K562 (cell line): ENCODE results near the gene ARHGEF7. TPM values are rescaled to one million over a fixed set of nuclear protein-coding genes. Genes with fewer than 3 reads are reported as not detected.

Experiments
- ATAC-seq: fragments of 200-7000 bp; cut with Tn5 transposase; 3 replicates; pipeline ENCODE4 v1.9.1; 2020; ENCODE audit warnings: moderate library complexity
- BruUV-seq: library from RNA; stranded (reverse); fragments of 400-500 nt; replicated peaks from 2 replicates; lab custom pipeline; 2021; lab: Mats Ljungman, UMichigan
- CTCF ChIA-PET: fragments of 300-600 bp; formaldehyde crosslinking; extraction: SDS; loops from one replicate; lab custom pipeline; 2021; ENCODE audit warnings: low intra/inter-chr PET ratio; lab: Yijun Ruan, JAX
- POLR2A ChIA-PET: fragments of 300-600, 350-650 bp; sonication (Branson Sonifier 250); formaldehyde crosslinking; extraction: SDS; loops from one replicate; lab custom pipeline; 2021; ENCODE audit warnings: antibody characterized with exemption, inconsistent platforms; lab: Yijun Ruan, JAX
- DNase-seq, 4 experiments: peaks; one replicate each; pipeline versions ENCODE4 v3.0.0 to v3.0.0-alpha.2; 2011 to 2018; ENCODE audit warnings: low spot score in 3 of 4, mixed read lengths in 3 of 4; ENCODE audit errors: extremely low read depth in 1 of 4
- FAIRE-seq: peaks from 2 replicates; lab custom pipeline; 2011; peaks lifted over from hg19 to GRCh38; lab: Jason Lieb, UNC
- H2AFZ ChIP-seq: 2 replicates; pipeline ENCODE4 v1.6.0; 2011; ENCODE audit warnings: low read depth, low read length, control low read depth, inconsistent platforms
- H3K27ac ChIP-seq: fragments of 200-600 bp; 3 replicates; pipeline ENCODE4 v1.8.0; 2011; ENCODE audit warnings: low read depth, mild to moderate bottlenecking, control low read depth, inconsistent platforms, low read length, moderate library complexity, mixed read lengths; ENCODE audit errors: extremely low read depth
- H3K27me3 ChIP-seq, 2 experiments: fragments of 300-600 bp in 1 of 2; 2 replicates in 1 of 2; 3 replicates in 1 of 2; pipeline versions ENCODE4 v1.6.0 to v1.8.0; 2011; ENCODE audit warnings: inconsistent platforms in 2 of 2, low read length in 2 of 2, mild to moderate bottlenecking in 1 of 2, mixed read lengths in 1 of 2, moderate library complexity in 1 of 2; ENCODE audit not compliant: control insufficient read depth in 2 of 2, insufficient read depth in 2 of 2
- H3K36me3 ChIP-seq: fragments of 300-600 bp; 3 replicates; pipeline ENCODE4 v1.8.0; 2011; ENCODE audit warnings: mild to moderate bottlenecking, low read length, inconsistent platforms; ENCODE audit not compliant: control insufficient read depth, insufficient read depth
- H3K4me1 ChIP-seq, 2 experiments: fragments of 200-600 bp in 1 of 2; replicated peaks in 1 of 2; 2 replicates in 1 of 2; 3 replicates in 1 of 2; pipeline versions ENCODE4 v1.5.1 to v1.8.0; 2011; ENCODE audit warnings: inconsistent platforms in 2 of 2, low read length in 2 of 2, mild to moderate bottlenecking in 1 of 2, mixed read lengths in 1 of 2, moderate library complexity in 1 of 2; ENCODE audit not compliant: control insufficient read depth in 2 of 2, insufficient read depth in 2 of 2
- H3K4me2 ChIP-seq: 2 replicates; pipeline ENCODE4 v1.6.1; 2011; ENCODE audit warnings: low read length, control low read depth, inconsistent platforms, mixed read lengths; ENCODE audit not compliant: insufficient read depth
- H3K4me3 ChIP-seq: fragments of 200-600 bp; sonication (generic), shearing (Covaris generic); 2 replicates; pipeline ENCODE4 v1.5.1; 2016; ENCODE audit warnings: control low read depth, inconsistent platforms
- H3K79me2 ChIP-seq: fragments of 200-600 bp; 3 replicates; pipeline ENCODE4 v1.8.0; 2011; ENCODE audit warnings: low read length, inconsistent platforms; ENCODE audit not compliant: control insufficient read depth, insufficient read depth
- H3K9ac ChIP-seq, 2 experiments: 2 replicates each; pipeline versions ENCODE4 v1.6.0 to v1.6.1; 2011; ENCODE audit warnings: low read depth in 2 of 2, low read length in 2 of 2, control low read depth in 1 of 2, inconsistent platforms in 1 of 2, mild to moderate bottlenecking in 1 of 2, mixed read lengths in 1 of 2; ENCODE audit not compliant: insufficient read depth in 1 of 2
- H3K9me1 ChIP-seq: one replicate; pipeline ENCODE4 v1.6.0; 2011; ENCODE audit warnings: inconsistent platforms, mild to moderate bottlenecking, low read length, moderate library complexity; ENCODE audit not compliant: control insufficient read depth, insufficient read depth
- H3K9me3 ChIP-seq: replicated peaks from 2 replicates; pipeline ENCODE4 v1.5.1; 2011; ENCODE audit warnings: low read depth, low read length, inconsistent platforms; ENCODE audit not compliant: control insufficient read depth, insufficient read depth
- H4K20me1 ChIP-seq: replicated peaks from 2 replicates; pipeline ENCODE4 v1.6.1; 2011; ENCODE audit warnings: low read length, inconsistent platforms, mixed read lengths; ENCODE audit not compliant: control insufficient read depth, insufficient read depth
- TGIF2 ChIP-seq: sonication (generic); formaldehyde crosslinking; IDR thresholded peaks from 2 replicates; pipeline ENCODE4 v1.8.1; 2022; ENCODE audit warnings: mild to moderate bottlenecking, missing genetic modification reagents, moderate library complexity
- whole genome bisulfite sequencing: fragments of 100-300 bp; shearing (Covaris generic); methylation state at CpG from one replicate; pipeline ENCODE4 v1.1.6; 2016; ENCODE audit warnings: low coverage, mixed read lengths; ENCODE audit not compliant: insufficient coverage; ENCODE audit errors: missing lambda C conversion rate; 5-methylcytosine and 5-hydroxymethylcytosine counted together
- in situ Hi-C: fragments of 300-500 bp; cut with MboI; formaldehyde crosslinking; loops from 4 replicates; pipeline ENCODE4 v1.15.0; 2018; ENCODE audit warnings: inconsistent platforms, mixed read lengths
- intact Hi-C: fragments of 100-400 bp; cut with micrococcal nuclease; formaldehyde crosslinking; loops from 2 replicates; pipeline ENCODE4 v1.14.2; 2022
- polyA plus RNA-seq, 8 experiments: library from polyadenylated mRNA; depleted of rRNA in 4 of 8; stranded (reverse) in 5 of 8; unstranded in 3 of 8; fragments of >200 nt; fragmentation: Nextera tagmentation in 2 of 8; fragmentation: Illumina TruSeq in 1 of 8; extraction: Ambion mirVana in 2 of 8; extraction: Trizol in 1 of 8; gene quantifications; 2 replicates each; pipeline versions ENCODE4 v1.2.1 to v1.2.3, GENCODE V29; 2011 to 2014; ENCODE audit warnings: inconsistent platforms in 1 of 8, missing spikeins in 1 of 8
- total RNA-seq, 7 experiments: library from RNA; depleted of rRNA in 6 of 7; stranded (reverse); fragments of >200 nt in 6 of 7; fragmentation: Illumina TruSeq in 2 of 7; extraction: Trizol in 2 of 7; gene quantifications; 2 replicates each; pipeline versions ENCODE4 v1.2.1 to v1.2.3, GENCODE V29; 2011 to 2021; ENCODE audit warnings: low replicate concordance in 1 of 7
- TF ChIP-seq, protein P1 (sequence below), 2 experiments: fragments of 250-450 bp in 1 of 2; fragments of 450-650 bp in 1 of 2; sonication (Bioruptor Pico) in 1 of 2; IDR thresholded peaks; 2 replicates each; pipeline versions ENCODE4 v1.6.1 to v1.8.0; 2016 to 2021; ENCODE audit warnings: mild to moderate bottlenecking in 2 of 2, moderate library complexity in 2 of 2, missing compliant biosample characterization in 1 of 2, missing genetic modification characterization in 1 of 2
- TF ChIP-seq, protein P2 (sequence below): fragments of 450-650 bp; IDR thresholded peaks from 2 replicates; pipeline ENCODE4 v1.6.1; 2016; ENCODE audit warnings: antibody characterized with exemption

The ARHGEF7 gene
- total and polyA plus RNA-seq, 9 of the 15 experiments (the other 6 are each of a cell fraction or from before 2014, with no cell fraction given): 2.1 to 26.8 (median 17.5) TPM

DNA sequence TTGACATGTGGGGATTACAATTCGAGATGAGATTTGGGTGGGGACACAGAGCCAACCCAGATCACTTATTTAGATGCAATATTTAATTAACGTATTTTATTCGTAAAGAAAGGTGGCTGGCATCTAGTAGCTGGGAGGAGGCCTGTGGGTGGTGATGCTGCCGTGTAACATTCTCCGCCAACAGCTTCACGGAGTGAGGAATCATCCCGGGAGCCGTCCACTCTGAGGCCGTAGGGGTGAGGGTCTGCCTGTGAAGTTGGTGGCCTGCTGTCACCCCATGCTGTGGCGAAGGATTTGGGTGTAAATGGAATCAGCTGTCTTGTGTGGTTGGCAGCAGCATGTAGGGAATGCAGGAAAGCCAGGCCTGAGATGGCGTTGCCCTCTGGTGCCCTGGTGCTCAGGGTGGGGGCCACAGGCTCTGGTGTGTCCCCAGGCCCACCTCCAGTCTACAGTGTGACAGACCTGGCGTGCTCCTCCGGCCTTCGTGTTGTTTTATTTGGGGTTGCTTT, 202.0 kb downstream of the ARHGEF7 start:
- in situ Hi-C loops: no loop called here
- no peak for ATAC-seq
- CTCF ChIA-PET: no interaction called here

More for the DNA sequence above, 202.0 kb downstream of the ARHGEF7 start:
- POLR2A ChIA-PET: no interaction called here
- H3K4me3 ChIP-seq: no peak overlapping the region
- 28% methylated on average over 13 of the region's 14 CpGs for WGBS
- no peaks in the 10 kb centered on the region for H3K79me2 ChIP-seq
- peaks cover 0 to 6% of the 10 kb centered on the region in 2 experiments; a peak in 2 of 5 replicates for H3K4me1 ChIP-seq
- H4K20me1 ChIP-seq: no peaks in the 10 kb centered on the region
- no peak overlapping the region for H3K9ac ChIP-seq
- H3K27ac ChIP-seq: no peak overlapping the region
- intact Hi-C loops: no loop called here
- BruUV-seq: no TSS peak
- H2AFZ ChIP-seq: no peak overlapping the region
- TF ChIP-seq, protein P1, sequence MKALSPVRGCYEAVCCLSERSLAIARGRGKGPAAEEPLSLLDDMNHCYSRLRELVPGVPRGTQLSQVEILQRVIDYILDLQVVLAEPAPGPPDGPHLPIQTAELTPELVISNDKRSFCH (CRISPR knock-in tag; IDR thresholded peaks at IDR 0.05): no peak
- TF ChIP-seq, protein P1 (tag; IDR thresholded peaks at IDR 0.05): no peak
- TF ChIP-seq TGIF2 (CRISPR knock-in tag): no peak
- TF ChIP-seq, protein P2, sequence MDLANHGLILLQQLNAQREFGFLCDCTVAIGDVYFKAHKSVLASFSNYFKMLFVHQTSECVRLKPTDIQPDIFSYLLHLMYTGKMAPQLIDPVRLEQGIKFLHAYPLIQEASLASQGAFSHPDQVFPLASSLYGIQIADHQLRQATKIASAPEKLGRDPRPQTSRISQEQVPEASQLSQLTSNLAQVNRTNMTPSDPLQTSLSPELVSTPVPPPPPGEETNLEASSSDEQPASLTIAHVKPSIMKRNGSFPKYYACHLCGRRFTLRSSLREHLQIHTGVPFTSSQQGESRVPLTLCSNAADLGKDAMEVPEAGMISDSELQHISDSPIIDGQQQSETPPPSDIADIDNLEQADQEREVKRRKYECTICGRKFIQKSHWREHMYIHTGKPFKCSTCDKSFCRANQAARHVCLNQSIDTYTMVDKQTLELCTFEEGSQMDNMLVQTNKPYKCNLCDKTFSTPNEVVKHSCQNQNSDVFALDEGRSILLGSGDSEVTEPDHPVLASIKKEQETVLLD: no peak
- TF ChIP-seq, all 486 proteins: peak for 0
- no peaks in the 10 kb centered on the region for H3K9me3 ChIP-seq
- H3K4me2 ChIP-seq: no peak overlapping the region
- H3K27me3 ChIP-seq: peaks cover 0 to 35% of the 10 kb centered on the region in 2 experiments; a peak in 4 of 5 replicates
- no peaks in the 10 kb centered on the region for H3K36me3 ChIP-seq
- no peaks in the 10 kb centered on the region for H3K9me1 ChIP-seq
- DNase-seq: no peak
- no peak for FAIRE-seq
